Type B pancreatic cell (in vitro differentiated cells): ENCODE measurements around the gene SPATA12. TPM values are rescaled to one million over a fixed set of nuclear protein-coding genes. Genes with fewer than 3 reads are reported as not detected.

Experiments
- DNase-seq: peaks from one replicate; pipeline ENCODE4 v3.0.0; 2021; ENCODE audit warnings: mixed read lengths; ENCODE audit not compliant: unreplicated experiment; ENCODE audit errors: extremely low spot score
- H3K27ac Mint-ChIP-seq: 2 replicates; pipeline ENCODE4 v1.8.0; 2021; ENCODE audit warnings: mild to moderate bottlenecking, mixed read lengths
- H3K27me3 Mint-ChIP-seq: 2 replicates; pipeline ENCODE4 v1.8.0; 2021; ENCODE audit warnings: mixed read lengths
- H3K36me3 Mint-ChIP-seq: 2 replicates; pipeline ENCODE4 v1.8.0; 2021; ENCODE audit warnings: mixed read lengths
- H3K4me1 Mint-ChIP-seq: one replicate; pipeline ENCODE4 v1.8.0; 2021; ENCODE audit warnings: mixed read lengths; ENCODE audit not compliant: unreplicated experiment
- H3K4me3 Mint-ChIP-seq: 2 replicates; pipeline ENCODE4 v1.8.0; 2021; ENCODE audit warnings: mild to moderate bottlenecking, mixed read lengths
- H3K9me3 Mint-ChIP-seq: 2 replicates; pipeline ENCODE4 v1.8.0; 2021; ENCODE audit warnings: mixed read lengths
- total RNA-seq: library from RNA; stranded (reverse); gene quantifications from 2 replicates; pipeline ENCODE4 v1.2.1, GENCODE V29; 2021; ENCODE audit warnings: low replicate concordance
- TF ChIP-seq, protein P1 (sequence below): fragments of 200-600 bp; sonication (generic); conservative IDR thresholded peaks from 2 replicates; pipeline ENCODE4 v1.5.0; 2021; ENCODE audit warnings: antibody characterized with exemption, mild to moderate bottlenecking

The SPATA12 gene
- total RNA-seq, 1 donor from 2014 or later: not detected

DNA sequence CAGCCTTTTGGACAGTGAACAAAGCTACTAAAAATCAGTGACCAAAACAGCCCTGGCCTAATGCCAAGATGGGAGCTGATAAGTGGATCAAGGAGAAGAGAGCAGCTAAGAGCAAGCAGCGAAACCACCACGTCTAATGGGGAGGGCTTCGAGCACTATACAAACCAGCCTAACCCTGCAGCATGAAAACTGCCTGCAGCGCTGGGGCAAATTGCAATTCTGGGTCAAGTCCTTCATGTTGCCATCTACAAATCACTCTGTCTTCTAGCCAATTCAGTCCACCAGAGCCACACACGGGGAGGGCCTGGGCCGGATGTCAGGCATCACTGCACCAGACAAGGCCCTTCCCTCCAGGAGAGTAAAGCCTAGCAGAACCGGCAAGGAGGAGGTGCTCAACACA lies 30.5 kb upstream of the SPATA12 start:
- Mint-ChIP-seq H3K27me3 (no peaks in the 10 kb centered on the region), H3K27ac (no peak overlapping the region), H3K4me3 (no peak overlapping the region), H3K4me1 (peaks cover 13% of the 10 kb centered on the region), H3K9me3 (no peaks in the 10 kb centered on the region), H3K36me3 (peaks cover 4% of the 10 kb centered on the region)
- DNase-seq: no peak
- TF ChIP-seq, protein P1, sequence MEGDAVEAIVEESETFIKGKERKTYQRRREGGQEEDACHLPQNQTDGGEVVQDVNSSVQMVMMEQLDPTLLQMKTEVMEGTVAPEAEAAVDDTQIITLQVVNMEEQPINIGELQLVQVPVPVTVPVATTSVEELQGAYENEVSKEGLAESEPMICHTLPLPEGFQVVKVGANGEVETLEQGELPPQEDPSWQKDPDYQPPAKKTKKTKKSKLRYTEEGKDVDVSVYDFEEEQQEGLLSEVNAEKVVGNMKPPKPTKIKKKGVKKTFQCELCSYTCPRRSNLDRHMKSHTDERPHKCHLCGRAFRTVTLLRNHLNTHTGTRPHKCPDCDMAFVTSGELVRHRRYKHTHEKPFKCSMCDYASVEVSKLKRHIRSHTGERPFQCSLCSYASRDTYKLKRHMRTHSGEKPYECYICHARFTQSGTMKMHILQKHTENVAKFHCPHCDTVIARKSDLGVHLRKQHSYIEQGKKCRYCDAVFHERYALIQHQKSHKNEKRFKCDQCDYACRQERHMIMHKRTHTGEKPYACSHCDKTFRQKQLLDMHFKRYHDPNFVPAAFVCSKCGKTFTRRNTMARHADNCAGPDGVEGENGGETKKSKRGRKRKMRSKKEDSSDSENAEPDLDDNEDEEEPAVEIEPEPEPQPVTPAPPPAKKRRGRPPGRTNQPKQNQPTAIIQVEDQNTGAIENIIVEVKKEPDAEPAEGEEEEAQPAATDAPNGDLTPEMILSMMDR: no peak

DNA sequence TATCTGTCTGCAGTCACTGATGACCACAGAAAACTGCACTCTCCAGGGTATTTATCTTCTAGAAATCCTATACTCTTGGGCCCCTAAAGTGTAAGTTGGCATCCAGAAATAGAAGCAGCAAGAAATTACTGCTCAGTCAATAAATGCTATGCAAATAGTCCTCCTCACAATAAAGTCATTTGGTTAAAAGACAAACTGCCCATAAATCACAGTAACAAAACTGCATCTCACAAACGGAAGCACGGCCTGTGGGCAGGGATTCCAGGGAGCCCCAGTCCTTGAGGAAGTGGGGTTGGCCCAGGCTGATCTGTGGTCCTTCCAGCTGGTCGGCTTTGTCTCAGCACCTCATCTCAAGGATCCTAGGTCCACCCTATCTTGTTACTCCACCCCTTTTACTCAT lies 29.7 kb upstream of the SPATA12 start:
- no peaks in the 10 kb centered on the region for H3K27me3 Mint-ChIP-seq
- TF ChIP-seq, protein P1: no peak
- H3K4me1 Mint-ChIP-seq: peaks cover 13% of the 10 kb centered on the region
- DNase-seq: no peak
- no peak overlapping the region for H3K27ac Mint-ChIP-seq
- H3K4me3 Mint-ChIP-seq: no peak overlapping the region
- peaks cover 4% of the 10 kb centered on the region for H3K36me3 Mint-ChIP-seq
- no peaks in the 10 kb centered on the region for H3K9me3 Mint-ChIP-seq

DNA sequence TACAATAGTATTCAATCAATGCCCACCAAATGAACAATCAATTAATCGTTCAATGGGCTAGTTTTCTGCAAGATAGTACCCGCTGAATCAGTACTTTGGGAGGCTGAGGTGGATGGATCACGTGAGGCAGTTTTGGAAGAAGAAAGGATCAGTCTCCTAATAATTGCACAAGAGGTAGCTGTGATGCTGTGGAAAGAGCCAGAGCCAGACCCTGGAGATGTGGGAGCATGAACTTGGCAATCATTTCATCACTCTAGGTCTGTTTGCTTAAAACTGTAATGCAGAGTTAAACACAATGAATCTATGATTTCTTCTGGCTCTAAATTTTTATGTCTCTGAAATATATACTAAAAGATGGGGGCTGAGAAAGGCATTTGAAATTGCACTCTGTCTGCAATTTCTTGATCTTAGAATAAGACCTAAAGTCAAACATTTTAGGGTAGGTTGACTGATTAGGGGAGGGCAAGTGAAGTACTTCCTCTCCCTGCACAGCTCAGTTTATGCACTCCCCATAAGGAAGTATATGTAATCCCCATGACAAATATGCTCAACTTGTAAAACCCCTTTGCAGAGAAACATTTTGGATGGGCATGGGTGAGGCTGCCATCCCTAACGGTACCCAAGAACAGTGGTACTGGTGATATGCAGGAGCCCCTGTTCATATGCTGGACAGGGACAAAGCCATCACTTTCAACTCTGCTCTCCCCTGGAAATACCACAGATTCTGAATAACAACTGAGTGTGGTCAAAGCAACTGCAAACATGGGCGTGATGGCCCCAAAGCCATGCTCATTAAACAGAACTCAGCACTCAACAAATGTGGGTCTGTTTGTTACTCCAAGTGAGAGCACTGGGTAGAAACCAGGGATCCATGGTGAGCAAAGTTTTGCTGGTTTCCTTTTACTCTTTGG lies 28.6 kb upstream of the SPATA12 start:
- H3K4me3 Mint-ChIP-seq: no peak overlapping the region
- TF ChIP-seq, protein P1: no peak
- H3K27me3 Mint-ChIP-seq: no peaks in the 10 kb centered on the region
- DNase-seq: no peak
- no peak overlapping the region for H3K27ac Mint-ChIP-seq
- H3K9me3 Mint-ChIP-seq: no peaks in the 10 kb centered on the region
- peaks cover 4% of the 10 kb centered on the region for H3K36me3 Mint-ChIP-seq
- peaks cover 13% of the 10 kb centered on the region for H3K4me1 Mint-ChIP-seq

DNA sequence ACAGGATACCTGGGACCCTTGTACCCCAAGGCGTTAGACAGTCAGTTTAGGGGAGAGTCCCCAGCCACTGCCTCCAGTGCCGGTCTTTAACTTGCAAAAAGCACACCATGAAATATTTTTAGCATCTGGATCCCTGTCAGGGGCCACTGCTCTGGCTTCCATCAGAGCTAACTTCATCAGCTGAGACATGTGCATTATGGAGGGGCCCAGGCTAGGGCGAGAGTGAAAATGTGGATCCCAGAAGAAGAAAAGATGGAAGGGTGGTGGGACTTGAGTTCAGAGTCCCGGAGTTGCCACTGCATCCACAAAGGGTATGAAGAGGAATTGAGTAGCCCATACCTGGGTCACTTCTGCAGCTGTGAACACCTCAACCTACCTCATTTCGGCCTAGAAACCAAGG lies 23.5 kb upstream of the SPATA12 start:
- Mint-ChIP-seq H3K9me3 (no peaks in the 10 kb centered on the region), H3K4me3 (no peak overlapping the region), H3K4me1 (no peaks in the 10 kb centered on the region), H3K27me3 (no peaks in the 10 kb centered on the region), H3K36me3 (peaks cover 4% of the 10 kb centered on the region), H3K27ac (no peak overlapping the region)
- DNase-seq: no peak
- TF ChIP-seq, protein P1: no peak

DNA sequence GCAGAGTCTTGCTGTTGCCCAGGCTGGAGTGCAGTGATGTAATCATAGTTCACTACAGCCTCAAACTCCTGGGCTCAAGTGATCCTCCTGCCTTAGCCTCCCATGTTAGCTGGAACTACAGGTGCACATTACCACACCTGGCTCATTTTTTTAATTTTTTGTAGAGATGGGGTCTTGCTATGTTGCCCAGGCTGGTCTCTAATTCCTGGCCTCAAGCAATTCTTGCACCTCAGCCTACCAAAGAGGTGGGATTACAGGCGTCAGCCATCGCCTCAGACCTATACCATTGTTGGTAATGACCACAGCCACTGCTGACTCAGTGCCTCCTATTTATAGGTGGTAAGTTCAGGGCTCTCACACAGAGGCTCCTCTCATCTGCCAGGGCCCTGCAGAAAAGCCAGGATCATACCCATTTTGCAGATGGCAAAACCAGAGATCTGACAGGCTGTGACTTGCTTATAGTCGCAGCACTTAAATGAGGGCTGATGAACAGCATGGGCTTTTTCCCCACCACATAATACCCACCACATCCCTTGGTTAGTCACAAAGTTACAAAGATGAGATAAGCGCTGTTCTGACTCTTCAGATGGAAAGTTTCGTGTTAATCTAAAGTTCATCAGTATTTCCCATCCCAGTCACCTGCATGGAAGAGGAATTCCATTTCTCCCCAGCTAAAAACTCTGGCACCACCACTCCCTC lies 21.8 kb upstream of the SPATA12 start:
- no peaks in the 10 kb centered on the region for H3K4me1 Mint-ChIP-seq
- H3K27ac Mint-ChIP-seq: no peak overlapping the region
- no peaks in the 10 kb centered on the region for H3K27me3 Mint-ChIP-seq
- H3K36me3 Mint-ChIP-seq: no peaks in the 10 kb centered on the region
- H3K4me3 Mint-ChIP-seq: no peak overlapping the region
- no peaks in the 10 kb centered on the region for H3K9me3 Mint-ChIP-seq
- no peak for DNase-seq
- TF ChIP-seq, protein P1: no peak
